Stimulated activated CD4-positive, alpha-beta T cell treated with anti-CD3 and anti-CD28 coated beads, Interleukin-2, amount 100 ng/mL, for 48 hours (primary cell): ENCODE results near the gene IL1RAP.
"Not testable (repeated sequence)": the region's sequence is repeated elsewhere in the genome, so short reads cannot be mapped to it uniquely, and the experiment has no call there.

Experiments used
- DNase-seq, 2 donors: peaks; one replicate each; pipeline ENCODE4 v3.0.0-alpha.2; 2020

The IL1RAP gene

DNA sequence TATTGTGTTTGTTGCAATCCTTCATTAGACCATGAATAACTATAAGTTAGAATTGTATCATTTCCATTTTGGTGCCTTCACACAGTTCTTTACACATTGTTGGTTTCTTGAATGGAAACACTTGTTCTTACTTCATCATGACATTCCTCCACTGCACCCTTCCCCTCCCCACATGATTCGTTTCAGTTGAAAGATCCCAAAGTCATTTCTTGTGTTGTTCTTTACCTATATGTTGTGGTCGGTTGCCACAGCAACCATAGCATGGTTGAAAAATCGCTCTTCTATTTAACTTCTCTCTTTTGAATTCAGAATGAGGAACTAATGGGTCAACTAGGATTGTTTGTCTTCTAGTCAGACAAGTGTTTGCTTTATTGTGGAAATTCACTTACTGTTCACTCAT, 103.3 kb downstream of the IL1RAP start:
- peak; percentile 12 to 18 for DNase-seq

DNA sequence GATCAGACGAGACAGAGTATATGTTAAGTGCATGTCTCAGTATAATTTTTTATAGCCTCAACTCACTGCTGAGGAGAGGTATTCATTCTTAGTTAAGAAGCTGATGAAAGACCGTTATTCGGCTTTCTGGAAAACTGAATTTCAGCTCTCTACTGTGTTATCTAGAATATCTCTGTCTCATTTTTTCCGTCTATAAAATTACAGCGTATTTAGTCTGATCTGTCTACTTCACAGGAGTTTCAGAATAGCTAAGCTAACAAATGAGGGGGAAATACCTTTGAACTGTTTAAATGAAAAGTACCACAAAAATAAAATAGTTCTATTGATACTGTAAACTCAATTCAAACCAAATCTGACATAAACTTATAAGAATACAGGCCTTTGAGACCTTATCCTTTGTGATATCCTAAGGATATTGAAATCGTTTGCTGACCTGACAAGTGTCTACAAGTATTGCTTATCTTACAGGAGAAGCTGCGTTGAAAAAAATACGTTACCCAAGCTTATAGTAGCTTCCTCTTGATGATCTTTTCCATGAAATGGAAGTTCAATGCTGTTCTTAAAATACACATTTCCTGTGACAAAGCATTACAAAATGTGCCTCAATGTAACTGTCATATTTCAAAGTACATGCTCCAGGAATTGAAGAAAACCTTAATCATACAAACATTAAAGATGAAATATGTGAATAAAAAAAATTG, 104.6 kb downstream of the IL1RAP start:
- no peak for DNase-seq

DNA sequence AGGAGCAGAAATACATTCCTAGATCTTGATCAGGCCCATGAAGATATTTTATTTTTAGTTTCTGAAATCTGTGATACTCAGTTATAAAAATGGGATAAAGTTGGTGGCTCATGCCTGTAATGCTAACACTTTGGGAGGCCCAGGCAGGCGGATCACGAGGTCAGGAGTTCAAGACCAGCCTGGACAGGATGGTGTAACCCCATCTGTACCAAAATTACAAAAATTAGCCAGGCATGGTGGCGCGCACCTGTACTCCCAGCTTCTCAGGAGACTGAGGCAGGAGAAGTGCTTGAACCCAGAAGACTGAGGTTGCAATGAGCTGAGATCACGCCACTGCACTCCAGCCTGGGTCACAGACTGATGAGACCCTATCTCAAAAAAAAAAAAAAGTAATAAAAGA, 105.5 kb downstream of the IL1RAP start:
- DNase-seq: no peak

DNA sequence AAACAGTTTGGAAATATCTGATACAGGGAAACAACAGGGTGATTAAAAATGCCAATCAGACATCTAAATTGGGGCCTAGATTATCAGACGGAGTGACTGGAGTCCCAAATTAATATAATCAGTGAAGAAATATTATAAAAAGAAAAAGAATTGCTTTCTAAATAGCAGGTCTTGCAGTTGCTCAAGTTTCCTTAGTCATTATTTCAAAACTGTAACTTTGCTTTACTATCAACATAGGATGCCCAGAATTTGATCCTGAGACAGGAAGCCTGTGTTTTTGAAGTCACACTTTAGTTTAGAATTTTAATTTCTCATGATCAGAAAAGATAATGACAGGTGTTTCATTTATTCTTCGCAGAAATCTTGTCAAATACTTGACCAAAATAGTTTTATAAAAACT, 105.9 kb downstream of the IL1RAP start:
- no peak for DNase-seq

DNA sequence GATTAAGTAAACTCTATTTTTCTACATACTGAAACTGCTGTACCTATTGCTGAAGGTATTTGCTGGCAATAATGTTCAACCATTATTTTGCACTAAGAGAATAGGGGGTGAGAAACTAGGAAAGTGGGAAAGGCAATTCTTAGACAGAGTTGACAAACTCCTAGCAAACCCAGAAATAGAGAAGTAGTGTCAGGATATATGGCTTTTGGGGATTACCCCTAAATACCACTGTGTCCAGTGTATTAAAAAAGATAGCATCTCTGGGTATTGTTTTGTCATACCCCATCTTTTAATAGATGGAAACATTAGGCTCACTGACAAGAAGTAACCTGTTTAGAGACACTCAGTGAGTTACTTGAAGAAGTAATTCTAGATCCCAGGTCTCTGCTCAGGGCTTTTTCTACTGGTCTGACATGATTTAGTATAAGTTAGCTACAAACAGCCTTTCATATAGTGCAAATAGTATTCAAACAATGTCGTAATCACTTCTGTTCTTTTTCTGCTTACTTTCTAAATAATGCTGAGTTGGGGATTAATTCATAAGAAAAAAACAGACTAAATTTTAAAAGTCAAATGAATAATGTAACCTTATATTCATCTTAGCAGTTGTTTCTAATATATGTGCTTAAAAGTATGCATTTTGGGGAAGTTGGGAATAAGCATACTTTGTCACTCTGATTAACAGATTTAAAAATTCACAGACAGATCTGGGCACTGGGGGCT, 107.2 kb downstream of the IL1RAP start:
- DNase-seq: no peak

DNA sequence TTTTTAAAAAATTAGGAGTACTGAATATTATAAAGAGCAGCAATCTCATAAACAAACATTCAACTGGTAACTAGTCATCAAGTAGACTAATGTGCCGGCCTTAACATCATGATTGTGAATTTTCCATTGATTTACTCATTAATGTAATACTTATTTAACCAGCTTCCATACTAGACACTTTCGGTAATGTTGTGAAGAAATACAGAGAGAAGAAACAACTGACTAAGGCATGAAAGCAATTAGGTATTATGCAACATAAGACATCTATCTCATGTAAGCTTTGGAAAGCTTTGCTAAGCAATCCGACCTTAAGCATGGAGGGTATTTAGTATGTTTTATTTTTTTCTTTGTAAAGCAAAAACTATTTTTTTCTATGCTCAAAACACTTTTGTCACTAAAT, 108.0 kb downstream of the IL1RAP start:
- no peak for DNase-seq

DNA sequence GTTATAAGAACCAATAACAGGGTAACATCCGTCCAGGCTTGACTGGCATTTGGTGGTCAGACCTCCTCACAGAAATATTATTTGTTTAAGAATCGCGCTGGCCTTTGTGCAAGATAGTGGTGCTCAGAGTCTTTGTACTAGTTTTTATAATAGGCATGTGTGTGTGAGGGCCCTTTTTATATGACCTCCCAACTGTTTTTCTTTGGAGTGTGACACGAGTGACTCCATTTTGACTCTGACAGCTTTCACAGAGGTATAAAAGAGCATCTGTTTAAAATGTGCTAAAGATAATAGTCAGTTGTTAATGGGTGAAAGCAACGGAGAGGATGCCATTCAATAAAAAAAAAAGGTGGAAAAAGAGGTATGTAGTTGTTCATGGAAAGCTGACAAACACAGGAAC, 110.4 kb downstream of the IL1RAP start:
- no peak for DNase-seq

DNA sequence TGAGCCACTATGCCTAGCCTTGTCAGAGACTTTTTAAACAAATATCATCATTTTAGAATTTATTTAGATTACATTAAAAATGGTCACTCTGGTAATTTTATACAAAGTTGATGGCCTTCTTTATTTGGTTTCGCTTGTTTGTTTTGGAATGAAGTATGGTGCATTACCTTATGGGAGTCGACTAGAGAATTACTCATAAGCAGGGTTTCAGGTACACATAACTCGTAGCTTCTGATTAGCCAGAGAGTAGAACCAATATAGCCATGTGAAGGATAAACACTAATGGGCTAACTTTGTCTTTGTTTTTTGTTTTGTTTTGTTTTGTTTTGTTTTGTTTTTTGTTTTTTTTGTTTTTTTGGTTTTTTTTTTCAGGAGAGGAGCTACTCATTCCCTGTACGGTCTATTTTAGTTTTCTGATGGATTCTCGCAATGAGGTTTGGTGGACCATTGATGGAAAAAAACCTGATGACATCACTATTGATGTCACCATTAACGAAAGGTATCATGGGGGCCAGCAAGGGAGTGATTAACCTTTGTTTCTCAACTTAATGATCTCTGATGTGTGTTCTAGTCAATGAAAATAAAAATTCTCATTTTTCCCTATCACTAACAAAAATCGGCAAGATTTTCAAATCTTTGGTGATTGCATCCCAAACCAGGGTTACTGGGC, 113.2 kb downstream of the IL1RAP start:
- no peak for DNase-seq

DNA sequence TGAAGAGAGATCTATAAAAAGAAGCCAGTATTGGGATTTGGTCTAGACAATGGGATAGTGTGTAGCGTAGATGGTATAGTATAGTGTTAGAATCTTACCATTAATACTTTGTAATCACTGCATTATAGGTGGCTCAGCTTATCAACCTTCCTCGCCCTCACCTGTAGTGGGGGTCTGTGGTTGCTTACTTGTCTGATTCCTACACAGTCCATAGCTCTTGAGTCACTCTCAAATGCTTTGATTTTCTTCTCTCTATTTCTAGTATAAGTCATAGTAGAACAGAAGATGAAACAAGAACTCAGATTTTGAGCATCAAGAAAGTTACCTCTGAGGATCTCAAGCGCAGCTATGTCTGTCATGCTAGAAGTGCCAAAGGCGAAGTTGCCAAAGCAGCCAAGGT, 115.2 kb downstream of the IL1RAP start:
- no peak for DNase-seq

DNA sequence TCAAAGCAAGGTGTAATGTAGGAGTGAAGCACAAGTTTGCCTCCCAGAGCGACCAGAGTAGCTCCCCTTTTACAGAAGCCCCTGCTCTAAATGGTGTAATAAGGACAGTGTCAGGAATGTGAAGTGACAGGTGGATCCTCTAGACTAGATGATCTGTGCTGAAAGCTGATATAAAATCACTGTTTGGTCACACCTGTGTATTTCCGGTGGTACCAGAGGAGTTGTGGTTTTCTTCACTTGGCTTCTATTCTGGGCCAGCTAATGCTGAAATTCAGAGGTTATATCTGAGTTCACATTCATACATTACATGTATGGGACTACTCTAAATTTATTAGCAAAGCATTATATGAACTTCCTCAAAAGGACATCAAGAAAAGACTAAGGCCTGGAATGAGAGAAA, 117.4 kb downstream of the IL1RAP start:
- DNase-seq: no peak

DNA sequence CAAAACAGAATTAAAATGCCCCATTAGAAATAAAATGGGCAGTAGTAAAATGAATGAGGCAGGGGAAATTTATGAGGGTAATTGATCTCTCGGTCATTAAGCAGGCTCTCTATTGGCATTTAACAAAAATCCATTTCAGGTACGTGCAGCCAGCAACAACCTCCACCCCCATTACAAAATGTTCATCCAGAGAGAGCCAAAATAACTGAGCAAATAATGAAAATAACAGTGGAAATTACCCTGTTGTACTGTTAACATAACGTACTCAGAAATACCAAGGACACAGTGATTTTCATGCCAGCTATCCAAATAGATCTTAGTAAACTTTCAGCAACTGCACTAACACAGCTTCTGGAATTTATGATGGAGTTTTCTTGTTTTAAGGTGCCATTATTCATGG, 127.7 kb downstream of the IL1RAP start:
- no peak for DNase-seq

DNA sequence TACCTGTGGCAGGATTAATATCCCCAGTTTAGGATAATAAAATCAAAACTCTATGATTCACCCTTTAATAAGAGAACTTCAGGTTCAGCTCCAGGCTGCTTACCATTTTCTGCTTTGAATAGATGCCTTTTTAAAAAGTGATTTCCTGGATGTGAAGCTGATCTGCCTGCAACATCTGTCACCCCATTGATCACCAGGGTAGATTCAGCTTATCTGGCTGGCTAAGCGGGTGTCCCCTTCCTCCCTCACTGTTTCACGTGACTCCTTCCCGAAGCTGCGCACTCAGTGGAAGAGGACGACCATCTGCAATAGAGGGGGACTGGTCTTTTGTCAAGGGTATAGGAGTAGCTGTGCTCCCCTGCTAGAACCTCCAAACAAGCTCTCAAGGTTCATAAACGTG, 128.1 kb downstream of the IL1RAP start:
- DNase-seq: no peak

DNA sequence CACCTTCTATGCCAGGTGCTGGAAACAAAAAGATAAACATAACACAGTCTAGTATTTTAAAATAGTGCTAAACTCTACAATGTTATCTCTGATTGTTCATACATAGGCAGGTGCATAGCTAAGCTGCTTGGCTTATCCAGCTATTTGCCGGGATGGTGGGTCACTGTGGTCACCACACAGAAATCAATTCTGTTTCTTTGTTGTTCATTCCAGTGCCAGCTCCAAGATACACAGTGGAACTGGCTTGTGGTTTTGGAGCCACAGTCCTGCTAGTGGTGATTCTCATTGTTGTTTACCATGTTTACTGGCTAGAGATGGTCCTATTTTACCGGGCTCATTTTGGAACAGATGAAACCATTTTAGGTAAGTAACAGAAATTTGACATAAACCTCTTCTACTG, 130.2 kb downstream of the IL1RAP start:
- DNase-seq: no peak

DNA sequence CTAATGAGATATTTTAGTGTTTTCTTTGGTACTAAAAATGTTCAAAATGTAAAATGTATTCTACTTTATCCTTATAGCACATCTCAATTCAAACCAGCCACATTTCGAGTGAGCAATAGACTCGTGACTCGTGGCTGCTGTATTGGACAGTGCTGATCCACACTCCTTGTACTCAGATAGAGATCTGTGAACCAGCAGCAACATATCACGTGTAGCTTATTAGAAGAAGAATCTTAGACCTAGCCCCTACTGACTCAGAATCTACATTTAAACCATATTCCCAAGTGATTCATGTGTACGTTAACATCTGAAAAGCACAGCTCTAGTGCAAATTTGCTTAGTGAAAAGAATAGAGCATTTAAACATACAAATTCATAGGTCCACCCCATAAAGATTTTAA, 130.9 kb downstream of the IL1RAP start:
- no peak for DNase-seq

DNA sequence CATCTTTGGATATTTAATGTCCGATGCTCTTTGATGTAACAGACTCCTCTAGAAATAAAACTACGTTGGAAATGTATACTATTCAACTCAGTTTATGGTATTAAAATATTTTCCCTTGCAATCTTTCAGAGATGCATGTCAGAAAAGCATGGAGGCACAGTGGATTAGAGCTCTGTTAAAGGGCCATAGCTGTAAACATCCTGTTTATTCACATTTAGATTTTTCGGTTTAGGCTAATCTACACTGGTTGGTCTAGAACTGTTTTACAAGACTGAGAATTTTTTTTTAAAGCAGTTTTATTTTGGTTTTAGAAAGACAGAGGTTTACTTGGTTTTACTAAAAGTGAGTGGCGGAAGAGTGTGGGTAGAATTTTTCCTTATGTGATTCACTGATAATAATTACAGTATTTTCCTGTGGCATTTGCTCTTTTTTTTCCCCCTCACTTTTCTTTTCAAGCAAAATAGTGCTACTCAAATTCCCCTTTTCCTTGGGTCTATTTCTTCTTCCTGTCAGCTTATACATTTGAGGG, 132.1 kb downstream of the IL1RAP start:
- no peak for DNase-seq

DNA sequence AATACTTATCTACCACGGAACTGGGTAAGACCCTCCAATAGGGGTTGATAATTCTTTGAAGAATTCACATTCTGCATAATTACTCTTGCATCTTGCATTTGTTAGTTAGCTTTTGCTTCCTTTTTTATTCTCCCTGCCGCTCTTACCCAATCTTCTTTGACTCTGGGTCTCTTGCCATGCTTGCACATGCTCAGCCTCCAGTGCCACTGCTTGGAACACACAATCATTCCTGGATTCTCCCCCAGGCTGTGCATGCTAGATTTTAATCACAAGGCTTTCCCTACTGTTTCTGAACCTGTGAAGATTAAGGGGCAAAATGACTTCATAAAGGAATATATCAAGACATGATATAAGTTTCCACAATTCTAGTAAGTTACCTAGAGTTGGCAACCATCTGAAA, 133.1 kb downstream of the IL1RAP start:
- DNase-seq: no peak

DNA sequence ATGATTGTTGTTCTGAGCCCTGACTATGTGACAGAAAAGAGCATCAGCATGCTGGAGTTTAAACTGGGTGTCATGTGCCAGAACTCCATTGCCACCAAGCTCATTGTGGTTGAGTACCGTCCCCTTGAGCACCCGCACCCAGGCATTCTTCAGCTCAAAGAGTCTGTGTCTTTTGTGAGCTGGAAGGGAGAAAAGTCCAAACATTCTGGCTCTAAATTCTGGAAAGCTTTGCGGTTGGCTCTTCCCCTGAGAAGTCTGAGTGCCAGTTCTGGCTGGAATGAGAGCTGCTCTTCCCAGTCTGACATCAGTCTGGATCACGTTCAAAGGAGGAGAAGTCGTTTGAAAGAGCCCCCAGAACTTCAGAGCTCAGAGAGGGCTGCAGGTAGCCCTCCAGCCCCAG, 142.0 kb downstream of the IL1RAP start:
- no peak for DNase-seq

DNA sequence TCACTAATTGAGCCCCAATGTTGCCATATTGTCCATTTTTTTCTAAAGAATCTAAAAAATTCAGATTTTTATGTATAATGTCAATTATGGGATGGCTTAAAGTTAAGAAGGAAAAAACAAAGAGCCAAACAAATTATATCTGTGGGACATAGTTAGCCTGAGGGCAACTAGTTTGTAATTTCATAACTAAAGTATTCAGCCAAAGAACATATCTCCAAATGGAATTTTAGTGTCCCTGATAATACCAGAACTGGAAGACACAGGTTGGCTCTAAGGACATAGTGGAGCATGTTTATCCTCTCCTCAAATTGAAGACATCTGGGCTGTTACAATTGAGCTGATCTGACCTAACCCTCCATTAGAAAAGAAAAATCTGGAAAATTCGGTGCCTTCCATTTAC, 144.2 kb downstream of the IL1RAP start:
- no peak for DNase-seq

DNA sequence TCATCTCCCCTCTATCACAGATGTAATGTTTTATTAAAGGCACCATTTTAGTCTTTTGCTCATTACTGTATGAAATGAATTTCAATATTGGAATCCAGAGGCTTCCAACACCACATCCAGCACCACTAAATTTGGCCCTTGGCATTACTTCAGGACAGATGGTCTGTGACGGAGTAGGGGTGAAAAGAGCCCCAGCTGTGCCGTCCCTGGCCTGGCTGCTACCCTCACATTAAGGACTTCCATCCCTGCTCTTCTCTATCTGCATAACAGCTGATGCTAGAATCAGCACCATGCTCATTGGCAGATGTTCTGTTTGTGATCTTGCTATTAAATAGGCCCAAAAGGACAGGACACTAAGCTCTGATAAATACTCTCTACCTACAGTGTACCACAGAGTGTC, 152.9 kb downstream of the IL1RAP start:
- no peak for DNase-seq

DNA sequence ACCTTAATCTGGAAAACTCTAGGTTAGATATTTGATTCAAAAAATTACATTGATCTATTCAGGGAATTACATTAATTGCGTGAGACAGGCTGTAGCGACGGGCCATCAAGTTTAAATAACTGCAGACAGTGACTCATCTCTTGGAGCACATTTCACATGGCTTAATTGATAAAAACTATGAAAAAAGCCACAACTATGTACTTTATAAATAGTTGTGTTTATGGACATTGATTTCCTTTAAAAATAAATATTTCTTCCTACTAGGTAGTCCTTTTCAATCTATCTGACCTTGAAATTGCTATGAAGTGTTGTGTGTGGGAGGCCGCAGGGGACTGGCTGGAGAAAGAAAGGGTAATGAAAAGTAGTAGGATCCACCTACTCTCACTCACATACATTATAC, 157.8 kb downstream of the IL1RAP start:
- no peak for DNase-seq

DNA sequence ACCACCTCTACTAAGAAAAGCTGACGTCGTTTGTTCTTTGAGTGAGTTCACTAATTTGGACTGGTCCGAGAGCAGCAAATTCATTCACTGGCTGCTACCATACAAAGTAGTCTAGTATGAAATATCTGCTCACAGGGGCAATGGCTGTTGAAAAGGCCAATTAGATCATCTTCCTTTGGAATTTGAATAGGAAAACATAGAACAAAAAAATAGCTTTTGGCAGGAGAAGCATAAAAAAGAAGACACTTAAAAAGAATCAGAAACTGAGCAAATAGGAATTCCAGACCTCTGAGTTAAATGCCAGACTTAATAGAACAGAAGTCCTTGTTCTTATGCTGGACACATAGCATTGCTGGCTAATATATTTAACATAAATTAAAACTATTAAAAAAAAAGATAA, 159.3 kb downstream of the IL1RAP start:
- no peak for DNase-seq

DNA sequence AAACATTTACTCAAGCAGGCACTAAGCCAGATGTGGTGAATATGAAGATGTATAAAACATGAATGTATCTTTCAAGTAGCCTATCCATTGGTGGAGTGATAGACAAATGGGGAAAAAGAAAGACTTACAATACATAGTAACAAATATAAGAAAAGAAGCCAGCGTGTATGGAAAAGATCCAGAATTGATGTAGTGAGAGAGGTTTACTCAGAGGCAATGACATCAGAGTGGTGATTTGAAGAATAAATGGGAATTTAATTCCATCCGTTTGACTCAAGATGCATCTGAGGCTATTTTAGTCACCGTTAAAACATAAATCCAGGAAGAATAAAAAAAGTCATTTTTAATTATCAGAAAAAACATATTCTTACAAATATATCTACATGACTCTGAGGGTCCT, 162.6 kb downstream of the IL1RAP start:
- no peak for DNase-seq

DNA sequence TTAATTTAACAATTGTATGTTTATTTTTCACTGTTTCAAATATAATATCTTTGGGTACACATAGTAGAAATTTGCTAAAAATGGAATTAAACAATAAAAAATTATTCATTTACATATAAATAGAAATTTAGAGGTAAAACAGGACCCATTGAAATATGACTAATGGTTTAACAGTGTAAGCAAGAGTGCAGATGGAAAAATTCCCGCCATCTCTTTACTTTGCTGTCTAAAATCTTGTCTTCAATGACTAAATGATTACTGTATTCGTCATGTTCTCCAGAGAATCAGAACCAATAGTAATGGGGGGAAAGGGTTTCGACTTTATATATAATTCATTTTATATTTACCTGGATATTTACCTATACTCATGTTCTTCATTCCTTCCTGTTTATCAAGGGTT, 163.1 kb downstream of the IL1RAP start:
- no peak for DNase-seq

DNA sequence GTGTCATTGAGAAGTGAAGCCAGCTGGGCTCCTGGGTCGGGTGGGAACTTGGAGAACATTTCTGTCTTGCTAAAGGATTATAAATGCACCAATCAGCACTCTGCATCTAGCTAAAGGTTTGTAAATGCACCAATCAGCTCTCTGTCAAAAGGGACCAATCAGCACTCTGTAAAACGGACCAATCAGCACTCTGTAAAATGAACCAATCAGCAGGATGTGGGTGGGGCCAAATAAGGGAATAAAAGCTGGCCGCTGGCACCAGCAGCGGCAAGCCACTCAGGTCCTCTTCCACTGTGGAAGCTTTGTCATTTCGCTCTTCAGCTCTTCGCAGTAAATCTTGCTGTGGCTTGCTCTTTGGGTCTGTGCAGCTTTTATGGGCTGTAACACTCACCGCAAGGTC, 164.0 kb downstream of the IL1RAP start:
- not testable (repeated sequence) for DNase-seq
